Kidney epithelial cell (primary cell): Measurements from ENCODE around the gene TNFSF15. TPM values are rescaled to one million over a fixed set of nuclear protein-coding genes. Genes with fewer than 3 reads are reported as not detected.

Experiments used
- DNase-seq: peaks from one replicate; pipeline ENCODE4 v3.0.0-alpha.2; 2010; ENCODE audit warnings: low read depth
- H3K27me3 ChIP-seq: 2 replicates; pipeline ENCODE4 v1.6.0; 2011; ENCODE audit warnings: low read length; ENCODE audit not compliant: control insufficient read depth, insufficient read depth
- H3K36me3 ChIP-seq: 2 replicates; pipeline ENCODE4 v1.5.1; 2011; ENCODE audit warnings: low read length; ENCODE audit not compliant: control insufficient read depth, insufficient read depth
- H3K4me3 ChIP-seq: 2 replicates; pipeline ENCODE4 v1.5.1; 2011; ENCODE audit warnings: low read depth, mild to moderate bottlenecking, control low read depth, low read length
- CTCF ChIP-seq: IDR thresholded peaks from 2 replicates; pipeline ENCODE4 v1.5.1; 2011; ENCODE audit warnings: mild to moderate bottlenecking, moderate library complexity, low read length, control low read depth, inconsistent platforms; ENCODE audit not compliant: insufficient read depth, poor library complexity, severe bottlenecking
- total RNA-seq: library from RNA; depleted of rRNA; stranded (reverse); fragments of >200 nt; gene quantifications from 2 replicates; pipeline ENCODE4 v1.2.3, GENCODE V29; 2015

TNFSF15 gene
- total RNA-seq, 1 donor from 2014 or later = 11.7 TPM

GRCh38 chr9:114851306-114851705, 45.5 kb upstream of the TNFSF15 start:
- Histone ChIP-seq H3K4me3 (no peak overlapping the region), H3K36me3 (no peaks in the 10 kb centered on the region), H3K27me3 (no peaks in the 10 kb centered on the region)
- no peak for TF ChIP-seq CTCF
- DNase-seq = no peak

- H3K4me3 ChIP-seq = no peak overlapping the region
- no peaks in the 10 kb centered on the region for H3K27me3 ChIP-seq
- no peak for DNase-seq
- TF ChIP-seq CTCF = no peak
- H3K36me3 ChIP-seq = no peaks in the 10 kb centered on the region
Measured at GRCh38 chr9:114850871-114851270, 45.0 kb upstream of the TNFSF15 start.

- Histone ChIP-seq H3K27me3 (no peaks in the 10 kb centered on the region), H3K4me3 (no peak overlapping the region), H3K36me3 (no peaks in the 10 kb centered on the region)
- no peak for DNase-seq
- no peak for TF ChIP-seq CTCF
Measured at GRCh38 chr9:114849450-114849849, 43.6 kb upstream of the TNFSF15 start.

GRCh38 chr9:114847492-114848417, 41.9 kb upstream of the TNFSF15 start:
- no peak for DNase-seq
- Histone ChIP-seq H3K27me3 (no peaks in the 10 kb centered on the region), H3K4me3 (no peak overlapping the region), H3K36me3 (no peaks in the 10 kb centered on the region)
- no peak for TF ChIP-seq CTCF

- H3K27me3 ChIP-seq = no peaks in the 10 kb centered on the region
- no peak for TF ChIP-seq CTCF
- no peak overlapping the region for H3K4me3 ChIP-seq
- DNase-seq = no peak
- H3K36me3 ChIP-seq = no peaks in the 10 kb centered on the region
Measured at GRCh38 chr9:114845373-114845772, 39.5 kb upstream of the TNFSF15 start.

GRCh38 chr9:114844766-114845165, 38.9 kb upstream of the TNFSF15 start:
- TF ChIP-seq CTCF = no peak
- Histone ChIP-seq H3K36me3 (no peaks in the 10 kb centered on the region), H3K27me3 (no peaks in the 10 kb centered on the region), H3K4me3 (no peak overlapping the region)
- DNase-seq = no peak
